Gastrocnemius medialis (tissue), 4 donors: ENCODE results near the gene MADCAM1.

Experiments
- CTCF ChIP-seq, 5 experiments: fragments of 450-650 bp in 3 of 5; fragments of 200-600 bp in 2 of 5; sonication (generic) in 2 of 5; IDR thresholded peaks in 4 of 5; conservative IDR thresholded peaks in 1 of 5; 1 replicate in 4 of 5; 2 replicates in 1 of 5; pipeline ENCODE4 v1.5.1; 2016 to 2019; ENCODE audit warnings: antibody characterized with exemption in 5 of 5, mild to moderate bottlenecking in 3 of 5, moderate library complexity in 3 of 5
- POLR2A ChIP-seq, 2 donors: fragments of 450-650 bp; IDR thresholded peaks; one replicate each; pipeline ENCODE4 v1.6.1; 2017; ENCODE audit warnings: antibody characterized with exemption in 2 of 2, mild to moderate bottlenecking in 2 of 2, moderate library complexity in 2 of 2

- TF ChIP-seq CTCF (IDR thresholded peaks at IDR 0.05 in 4 of 5, conservative IDR thresholded peaks at IDR 0.05 in 1 of 5) (no peak), POLR2A (IDR thresholded peaks at IDR 0.05) (no peak)
Observed at GRCh38 chr19:484494-484893, 11.8 kb upstream of the MADCAM1 start.
